ENCODE measurements around the gene ZNF211.

Gene ZNF211

DNA sequence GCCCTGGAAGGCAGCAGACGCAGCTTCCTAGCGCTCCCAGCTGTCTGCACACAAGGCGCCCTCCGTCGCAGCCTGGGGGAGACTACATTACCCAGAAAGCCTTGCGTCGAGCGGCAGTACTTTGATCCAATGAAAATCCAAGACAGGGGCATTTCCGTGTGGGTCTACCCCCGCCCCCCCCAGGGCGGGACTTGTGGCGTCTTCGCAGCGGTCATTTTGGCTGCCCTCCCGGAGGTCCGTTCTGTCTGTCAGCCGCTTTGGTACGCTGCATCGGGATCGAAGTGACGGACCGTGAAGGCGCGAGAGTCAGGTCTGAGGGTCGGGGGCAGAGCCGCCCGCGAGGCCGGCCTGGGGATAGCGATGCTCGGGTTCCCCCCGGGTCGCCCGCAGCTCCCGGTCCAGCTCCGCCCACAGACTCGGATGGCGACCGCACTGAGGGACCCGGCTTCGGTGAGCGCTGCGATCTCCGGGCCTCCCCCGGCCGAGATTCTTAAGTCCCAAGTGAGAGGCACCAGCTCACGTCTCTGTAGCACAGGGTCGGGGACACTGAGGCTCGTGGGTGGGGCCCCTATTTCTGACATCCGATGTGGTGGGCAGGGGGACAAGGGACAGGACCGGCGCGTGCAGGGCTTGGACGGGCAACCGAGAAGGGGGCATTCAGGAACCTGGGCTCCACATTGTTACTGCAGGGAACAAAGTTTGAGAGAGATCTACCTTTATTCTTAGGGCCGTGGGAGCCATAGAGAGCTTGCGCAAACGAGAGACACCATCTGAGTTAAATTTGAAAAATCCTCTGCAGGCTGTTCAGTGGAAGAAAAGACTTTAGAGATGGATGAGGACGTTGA is at the start of gene ZNF211:
ZNF211 (plus strand) TSS at position 182 of the 845 bp plus-strand sequence; CDS start at position 361, 179 bp downstream.
- H3K27ac Mint-ChIP-seq = peak within 1 kb of the TSS; percentile 75 to 94
- peak; percentile 81 to 88 for DNase-seq
- ATAC-seq = peak; percentile 99
- H3K4me3 Mint-ChIP-seq = peak within 1 kb of the TSS; percentile 80 to 97
- peaks cover 38 to 46% of the 10 kb centered on the region in 2 donors for H3K9me3 Mint-ChIP-seq
- H3K27me3 Mint-ChIP-seq = no peaks in the 10 kb centered on the region
- H3K4me1 Mint-ChIP-seq = peaks cover 21% of the 10 kb centered on the region

DNA sequence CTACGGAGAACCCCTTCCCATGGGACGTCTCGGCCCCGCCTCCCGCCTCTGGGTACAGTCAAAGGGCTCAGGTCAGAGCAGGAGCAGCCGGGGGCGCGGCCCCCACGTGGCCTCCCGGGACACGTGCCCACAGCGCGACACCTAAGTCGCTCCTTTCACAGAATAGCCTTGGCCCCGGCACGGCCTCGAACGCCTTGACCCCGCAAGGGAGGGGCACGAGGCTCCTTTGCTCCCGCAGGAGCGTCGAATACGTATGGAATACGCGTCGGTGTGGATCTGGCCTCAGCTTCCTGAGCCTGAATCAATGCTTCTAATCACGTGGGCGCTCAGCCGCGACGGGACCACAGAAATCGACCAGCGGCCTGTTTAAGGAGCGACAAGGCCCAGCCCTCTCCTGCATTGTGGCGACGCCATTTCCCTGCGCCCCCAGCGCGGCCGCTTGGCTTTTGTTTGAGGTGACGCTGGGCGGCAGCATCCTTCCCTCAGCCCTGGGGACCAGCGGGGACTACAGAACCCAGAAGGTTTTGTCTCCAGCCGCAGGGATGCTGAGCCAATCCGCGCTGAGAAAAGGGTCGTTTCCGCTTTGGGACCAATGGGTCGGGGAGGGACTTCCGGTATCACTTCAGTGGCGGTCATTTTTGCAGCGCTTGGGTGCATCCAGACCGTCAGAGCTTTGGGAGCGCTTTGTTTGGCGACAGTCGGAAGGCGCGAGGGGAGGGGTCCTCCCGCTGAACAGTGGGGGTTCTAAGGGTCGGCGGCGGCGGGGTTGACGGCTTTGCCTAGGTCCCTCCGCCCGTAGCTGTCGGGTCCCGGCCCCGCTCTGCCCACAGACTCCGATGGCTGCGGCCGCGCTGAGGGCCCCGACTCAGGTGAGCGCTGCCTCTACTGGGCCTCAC is 49.2 kb upstream of the ZNF211 start, which contains the start of gene ZIK1:
ZIK1 (plus strand) TSS at position 625 of the 896 bp plus-strand sequence; CDS start at position 837, 212 bp downstream.
- peak; percentile 94 for ATAC-seq
- H3K4me3 Mint-ChIP-seq = peak within 1 kb of the TSS; percentile 86 to 93
- DNase-seq = peak; percentile 86 to 89
- peaks cover 23% of the 10 kb centered on the region for H3K4me1 Mint-ChIP-seq
- H3K27ac Mint-ChIP-seq = peak within 1 kb of the TSS; percentile 85 to 96
- H3K9me3 Mint-ChIP-seq = peaks cover 45 to 82% of the 10 kb centered on the region in 2 donors
- no peaks in the 10 kb centered on the region for H3K27me3 Mint-ChIP-seq

DNA sequence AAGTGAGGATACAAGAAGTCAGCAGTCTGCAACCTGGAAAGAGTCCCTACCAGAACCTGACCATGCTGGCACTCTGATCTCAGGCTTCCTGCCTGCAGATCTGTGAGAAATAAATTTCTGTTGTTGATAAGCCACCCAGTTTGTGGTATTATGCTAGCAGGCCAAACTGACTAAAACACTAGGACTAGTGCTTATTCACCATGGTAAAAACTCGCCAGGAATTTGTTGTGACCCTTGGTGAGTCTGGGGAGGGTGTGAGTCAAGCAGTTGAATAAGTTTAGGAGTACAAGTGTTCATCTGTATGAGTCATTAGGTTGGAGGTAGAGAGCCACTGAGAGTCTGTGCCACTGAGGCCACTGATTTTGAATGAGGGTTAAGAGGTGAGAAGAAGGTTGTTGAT is 45.4 kb upstream of the ZNF211 start:
- ATAC-seq (no peak), DNase-seq (no peak)
- Mint-ChIP-seq H3K4me3 (no peak overlapping the region), H3K9me3 (peaks cover 56 to 83% of the 10 kb centered on the region in 2 donors), H3K27ac (no peak overlapping the region), H3K27me3 (no peaks in the 10 kb centered on the region), H3K4me1 (peaks cover 19% of the 10 kb centered on the region)

DNA sequence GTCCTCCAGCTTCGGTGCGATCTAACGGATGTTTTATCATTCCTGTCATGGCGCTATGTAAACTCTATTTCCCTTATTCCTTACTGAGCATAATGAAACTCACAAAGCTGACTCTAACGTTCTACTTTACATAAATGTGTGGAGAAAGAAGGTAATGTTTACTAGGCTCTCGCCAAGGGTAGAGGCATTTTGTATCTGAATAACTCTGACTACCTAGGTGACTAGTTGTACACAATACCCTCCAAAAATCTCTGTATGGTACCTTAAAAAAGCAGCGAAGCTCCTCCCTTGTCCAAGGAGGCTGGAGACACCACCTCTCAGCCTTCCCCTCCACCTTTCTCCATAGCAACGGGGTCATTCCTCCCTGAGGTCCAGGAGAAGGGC is 33.6 kb upstream of the ZNF211 start:
- peak overlapping the region; percentile 75 to 93 for H3K27ac Mint-ChIP-seq
- DNase-seq = no peak

DNA sequence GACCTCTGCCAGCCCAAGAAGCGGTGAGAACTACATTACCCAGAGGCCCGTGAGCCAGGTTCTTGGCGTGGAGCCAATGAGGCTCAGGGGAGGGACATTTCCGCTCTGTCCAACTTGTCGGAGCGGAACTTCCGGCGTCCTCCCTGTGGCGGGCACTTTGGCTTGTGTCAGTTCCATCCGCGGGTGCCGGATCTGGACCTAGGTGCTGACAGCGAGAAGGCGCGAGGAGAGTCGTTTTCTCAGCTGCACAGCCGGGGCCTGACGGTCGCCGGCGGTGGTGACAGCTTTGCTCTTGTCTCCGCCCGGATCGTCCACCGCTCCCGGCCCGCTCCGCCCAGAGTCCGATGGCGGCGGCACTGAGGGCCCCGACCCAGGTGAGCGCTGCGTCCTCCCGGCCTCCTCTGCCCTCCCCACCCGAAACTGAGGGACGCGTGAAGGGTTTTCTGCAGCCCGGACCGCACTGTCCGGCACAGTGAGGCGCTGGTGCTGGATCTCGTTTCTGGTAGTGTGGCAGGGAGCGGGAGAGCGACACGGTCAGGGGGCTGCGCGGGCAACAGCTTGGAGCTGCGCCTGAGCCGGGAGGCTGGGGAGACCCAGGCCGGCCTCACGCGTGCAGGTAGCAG is 33.1 kb upstream of the ZNF211 start, which contains the start of gene ZNF530:
ZNF530 (plus strand) TSS at position 125 of the 623 bp plus-strand sequence. CDS start 4,461 bp downstream, outside the sequence.
- H3K4me1 Mint-ChIP-seq = peaks cover 24% of the 10 kb centered on the region
- peaks cover 47 to 73% of the 10 kb centered on the region in 2 donors for H3K9me3 Mint-ChIP-seq

More for the DNA sequence above, 33.6 kb upstream of the ZNF211 start:
- peak; percentile 52 for ATAC-seq
- H3K4me3 Mint-ChIP-seq = peak overlapping the region; percentile 86 to 91
- peaks cover 24% of the 10 kb centered on the region for H3K4me1 Mint-ChIP-seq
- H3K9me3 Mint-ChIP-seq = peaks cover 42 to 68% of the 10 kb centered on the region in 2 donors
- no peaks in the 10 kb centered on the region for H3K27me3 Mint-ChIP-seq

DNA sequence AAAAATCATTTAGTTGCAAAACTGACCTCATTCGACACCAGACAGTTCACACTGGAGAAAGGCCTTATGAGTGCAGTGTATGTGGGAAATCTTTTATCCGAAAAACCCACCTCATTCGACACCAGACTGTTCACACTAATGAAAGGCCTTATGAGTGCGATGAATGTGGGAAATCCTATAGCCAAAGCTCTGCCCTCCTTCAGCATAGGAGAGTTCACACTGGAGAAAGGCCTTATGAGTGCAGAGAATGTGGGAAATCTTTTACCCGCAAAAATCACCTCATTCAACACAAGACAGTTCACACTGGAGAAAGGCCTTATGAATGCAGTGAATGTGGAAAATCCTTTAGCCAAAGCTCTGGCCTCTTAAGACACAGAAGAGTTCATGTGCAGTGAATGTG is 26.0 kb upstream of the ZNF211 start:
- no peak for ATAC-seq
- H3K27me3 Mint-ChIP-seq = no peaks in the 10 kb centered on the region
- no peaks in the 10 kb centered on the region for H3K4me1 Mint-ChIP-seq
- H3K27ac Mint-ChIP-seq = no peak overlapping the region
- peaks cover 43 to 59% of the 10 kb centered on the region in 2 donors for H3K9me3 Mint-ChIP-seq
- H3K4me3 Mint-ChIP-seq = no peak overlapping the region
- DNase-seq = no peak

More for the DNA sequence above, 33.1 kb upstream of the ZNF211 start, which contains the start of gene ZNF530:
- H3K27me3 Mint-ChIP-seq = no peaks in the 10 kb centered on the region
- H3K27ac Mint-ChIP-seq = peak within 1 kb of the TSS; percentile 75 to 93
- H3K4me3 Mint-ChIP-seq = peak within 1 kb of the TSS; percentile 86 to 91
- ATAC-seq (peak; percentile 99), DNase-seq (peak; percentile 84 to 89)

DNA sequence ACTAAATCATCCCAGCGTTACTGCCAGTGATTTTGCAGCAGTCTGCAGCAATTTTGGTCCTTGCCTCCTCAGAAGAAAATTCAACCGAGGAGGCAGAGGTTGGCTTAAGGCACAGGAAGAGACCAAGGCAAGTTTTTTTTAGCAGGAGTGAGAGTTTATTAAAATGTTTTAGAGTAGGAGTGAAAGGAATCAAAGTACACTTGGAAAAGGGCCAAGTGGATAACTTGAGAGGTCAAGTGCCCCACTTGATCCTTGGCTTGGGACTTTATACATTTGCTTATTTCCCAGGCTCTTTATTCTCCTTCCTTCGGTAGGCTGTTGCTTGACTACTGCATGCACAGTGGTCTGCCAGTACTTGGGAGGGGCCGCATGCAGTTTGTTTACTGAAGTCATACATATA is 21.9 kb upstream of the ZNF211 start:
- H3K27me3 Mint-ChIP-seq = no peaks in the 10 kb centered on the region
- no peak overlapping the region for H3K27ac Mint-ChIP-seq
- no peak for ATAC-seq
- no peak overlapping the region for H3K4me3 Mint-ChIP-seq
- peaks cover 45 to 55% of the 10 kb centered on the region in 2 donors for H3K9me3 Mint-ChIP-seq
- H3K4me1 Mint-ChIP-seq = peaks cover 18% of the 10 kb centered on the region
- DNase-seq = no peak

DNA sequence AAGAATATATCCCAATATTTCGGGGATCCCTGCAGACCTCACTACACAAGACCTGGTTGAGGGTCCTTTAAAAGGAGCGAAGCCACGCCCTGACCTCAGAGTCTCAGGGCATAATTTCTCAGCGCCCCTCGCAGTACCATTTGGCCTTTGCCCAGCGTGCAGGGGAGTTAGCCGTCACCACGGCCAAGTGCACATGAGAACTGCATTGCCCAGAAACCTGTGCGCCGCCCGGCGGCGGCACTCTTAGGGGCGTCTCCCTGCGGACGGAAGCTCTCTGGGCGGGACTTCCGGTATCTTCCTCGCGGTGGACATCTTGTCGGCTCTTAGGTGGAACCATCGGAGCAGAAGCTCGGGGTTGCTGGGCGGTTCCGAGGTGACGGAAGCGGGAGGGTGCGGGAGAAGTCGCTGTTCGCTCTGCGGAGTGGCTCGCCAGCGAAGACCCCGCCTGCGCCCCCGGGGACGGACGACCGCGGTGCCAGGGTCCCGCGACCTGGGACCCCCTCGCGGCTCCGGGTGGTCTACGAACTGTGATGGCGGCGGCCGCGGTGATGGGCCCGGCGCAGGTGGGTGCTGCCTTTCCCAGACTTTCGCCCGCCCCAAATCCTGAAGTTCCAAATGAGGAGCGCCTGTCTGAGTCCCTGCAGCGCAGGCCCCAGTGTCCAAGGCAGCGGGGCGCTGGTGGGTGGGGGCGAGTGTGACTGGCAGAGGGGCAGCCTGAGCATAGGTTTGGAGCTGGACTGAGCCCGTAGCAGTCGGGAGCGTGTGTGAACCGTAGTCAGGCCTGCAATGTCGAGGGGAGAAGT is 18.8 kb upstream of the ZNF211 start, which contains the start of gene ZNF134:
ZNF134 (plus strand) TSS at position 302 of the 803 bp plus-strand sequence. CDS start 5,227 bp downstream, outside the sequence.
- Mint-ChIP-seq H3K27me3 (no peaks in the 10 kb centered on the region), H3K9me3 (peaks cover 68 to 69% of the 10 kb centered on the region in 2 donors), H3K27ac (peak within 1 kb of the TSS; percentile 87 to 90), H3K4me3 (peak within 1 kb of the TSS; percentile 83 to 97), H3K4me1 (peaks cover 27% of the 10 kb centered on the region)
- ATAC-seq = peak; percentile 100
- peak; percentile 87 to 91 for DNase-seq

DNA sequence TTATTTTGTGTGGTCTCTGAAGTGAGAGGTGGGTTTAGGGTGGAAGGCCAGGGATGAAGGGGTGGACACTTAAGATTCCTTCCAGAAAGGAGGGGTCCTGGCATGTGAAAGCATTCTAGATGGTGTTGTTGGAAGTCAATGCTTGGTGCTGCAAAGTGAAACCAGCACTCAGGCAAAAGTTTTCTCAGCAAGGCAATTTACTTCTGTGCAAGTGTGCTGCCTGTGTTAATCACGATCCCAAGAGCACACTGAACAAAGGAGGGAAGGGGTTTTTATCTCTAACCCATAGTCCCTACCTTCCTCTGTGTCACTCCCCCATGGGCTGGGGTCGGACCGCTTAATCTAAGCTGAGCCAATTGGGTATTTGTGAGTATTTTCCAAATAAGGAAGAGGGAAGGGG is 17.6 kb upstream of the ZNF211 start:
- Mint-ChIP-seq H3K9me3 (peaks cover 74 to 81% of the 10 kb centered on the region in 2 donors), H3K4me1 (peaks cover 27% of the 10 kb centered on the region), H3K27me3 (no peaks in the 10 kb centered on the region), H3K4me3 (peak overlapping the region; percentile 83 to 97), H3K27ac (peak overlapping the region in 1 of 2 donors; percentile 21)
- ATAC-seq (no peak), DNase-seq (no peak)

DNA sequence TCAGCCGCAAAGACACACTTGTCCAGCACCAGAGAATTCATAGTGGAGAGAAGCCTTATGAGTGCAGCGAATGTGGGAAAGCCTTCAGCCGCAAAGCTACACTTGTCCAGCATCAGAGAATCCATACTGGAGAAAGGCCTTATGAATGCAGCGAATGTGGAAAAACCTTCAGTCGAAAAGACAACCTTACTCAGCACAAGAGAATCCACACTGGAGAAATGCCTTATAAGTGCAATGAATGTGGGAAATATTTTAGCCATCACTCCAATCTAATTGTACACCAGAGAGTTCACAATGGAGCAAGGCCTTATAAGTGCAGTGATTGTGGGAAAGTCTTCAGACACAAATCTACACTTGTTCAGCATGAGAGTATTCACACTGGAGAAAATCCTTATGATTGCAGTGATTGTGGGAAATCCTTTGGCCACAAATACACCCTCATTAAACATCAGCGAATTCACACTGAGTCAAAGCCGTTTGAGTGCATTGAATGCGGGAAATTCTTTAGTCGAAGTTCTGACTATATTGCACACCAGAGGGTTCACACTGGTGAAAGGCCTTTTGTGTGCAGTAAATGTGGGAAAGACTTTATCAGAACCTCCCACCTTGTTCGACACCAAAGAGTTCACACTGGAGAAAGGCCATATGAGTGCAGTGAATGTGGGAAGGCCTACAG is 12.2 kb upstream of the ZNF211 start:
- Mint-ChIP-seq H3K4me1 (peaks cover 11% of the 10 kb centered on the region), H3K9me3 (peaks cover 68 to 78% of the 10 kb centered on the region in 2 donors), H3K4me3 (no peak overlapping the region), H3K27me3 (no peaks in the 10 kb centered on the region), H3K27ac (no peak overlapping the region)
- ATAC-seq = no peak
- DNase-seq = no peak

DNA sequence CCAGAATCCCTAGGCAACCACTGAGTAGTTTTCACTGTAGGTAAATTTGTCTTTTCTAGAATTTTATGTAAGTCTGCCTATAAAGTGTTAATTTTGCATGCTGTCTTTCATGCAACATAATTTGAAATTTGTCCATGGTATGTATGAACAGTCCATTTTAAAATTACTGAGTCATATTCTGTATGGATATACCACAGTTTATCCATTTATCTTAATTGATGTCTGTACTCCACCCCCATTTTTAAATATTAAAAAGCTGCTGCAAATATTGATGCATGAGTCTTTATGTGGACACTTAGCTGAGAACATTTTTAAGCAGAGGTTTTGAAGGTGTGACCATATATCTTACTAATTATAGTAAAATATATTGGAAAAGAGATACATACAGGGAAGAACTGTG is 9.9 kb upstream of the ZNF211 start:
- no peaks in the 10 kb centered on the region for H3K27me3 Mint-ChIP-seq
- H3K27ac Mint-ChIP-seq = no peak overlapping the region
- peaks cover 53 to 70% of the 10 kb centered on the region in 2 donors for H3K9me3 Mint-ChIP-seq
- ATAC-seq = no peak
- no peak for DNase-seq
- H3K4me1 Mint-ChIP-seq = no peaks in the 10 kb centered on the region
- no peak overlapping the region for H3K4me3 Mint-ChIP-seq

DNA sequence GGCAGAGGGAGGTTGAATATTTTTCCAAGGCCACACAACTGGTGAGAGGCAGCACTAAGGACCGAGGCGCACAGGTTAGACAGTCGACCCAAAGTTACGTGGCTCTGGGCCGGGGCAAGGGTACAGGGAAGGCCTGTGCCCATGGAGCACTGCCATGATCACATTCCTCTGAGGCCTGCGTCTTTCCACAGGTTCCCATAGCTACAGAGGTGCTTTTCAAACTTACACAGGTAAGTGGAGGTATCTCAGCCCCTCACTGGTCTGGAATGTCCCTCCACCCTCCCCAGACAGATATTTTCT is 814 bp downstream of the ZNF211 start:
- DNase-seq (no peak), ATAC-seq (no peak)
- Mint-ChIP-seq H3K27ac (peak overlapping the region; percentile 75 to 94), H3K4me1 (peaks cover 21% of the 10 kb centered on the region), H3K9me3 (peaks cover 37 to 48% of the 10 kb centered on the region in 2 donors), H3K27me3 (no peaks in the 10 kb centered on the region), H3K4me3 (peak overlapping the region; percentile 80 to 97)

DNA sequence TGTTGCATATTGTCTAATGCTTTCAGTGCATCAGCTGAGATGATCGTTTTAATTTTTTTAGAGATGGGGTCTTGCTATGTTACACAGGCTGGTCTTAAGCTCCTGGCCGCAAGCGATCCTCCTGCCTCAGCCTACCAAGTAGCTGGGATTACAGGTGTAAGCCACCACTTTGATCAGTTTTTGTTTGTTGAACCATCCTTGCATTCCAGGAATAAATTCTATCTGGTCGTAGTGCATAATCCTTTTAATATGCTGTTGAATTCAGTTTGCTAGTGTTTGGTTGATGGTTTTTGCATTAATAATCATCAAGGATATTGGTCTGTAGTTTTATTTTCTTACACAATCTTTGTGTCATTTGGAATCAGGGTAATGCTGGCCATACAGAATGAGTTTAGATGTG is 4.4 kb downstream of the ZNF211 start:
- Mint-ChIP-seq H3K4me1 (peaks cover 20% of the 10 kb centered on the region), H3K27me3 (no peaks in the 10 kb centered on the region), H3K9me3 (peaks cover 55 to 75% of the 10 kb centered on the region in 2 donors), H3K27ac (no peak overlapping the region), H3K4me3 (no peak overlapping the region)
- DNase-seq (no peak), ATAC-seq (no peak)

DNA sequence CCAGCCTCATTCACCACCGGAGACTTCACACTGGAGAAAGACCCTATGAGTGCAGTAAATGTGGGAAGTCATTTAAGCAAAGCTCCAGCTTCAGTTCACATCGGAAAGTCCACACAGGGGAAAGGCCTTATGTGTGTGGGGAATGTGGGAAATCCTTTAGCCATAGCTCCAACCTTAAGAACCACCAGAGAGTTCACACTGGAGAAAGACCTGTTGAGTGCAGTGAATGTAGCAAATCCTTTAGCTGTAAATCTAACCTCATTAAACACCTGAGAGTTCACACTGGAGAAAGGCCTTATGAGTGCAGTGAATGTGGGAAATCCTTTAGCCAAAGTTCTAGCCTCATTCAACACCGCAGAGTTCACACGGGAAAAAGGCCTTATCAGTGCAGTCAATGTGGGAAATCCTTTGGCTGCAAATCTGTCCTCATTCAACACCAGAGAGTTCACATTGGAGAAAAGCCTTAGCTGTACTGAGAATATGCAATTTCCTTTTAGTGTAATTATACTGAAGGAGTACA is 8.8 kb downstream of the ZNF211 start:
- Mint-ChIP-seq H3K9me3 (peaks cover 57 to 72% of the 10 kb centered on the region in 2 donors), H3K4me1 (no peaks in the 10 kb centered on the region), H3K27me3 (no peaks in the 10 kb centered on the region), H3K4me3 (no peak overlapping the region), H3K27ac (no peak overlapping the region)
- ATAC-seq (no peak), DNase-seq (no peak)
